Stimulated activated CD8-positive, alpha-beta memory T cell treated with anti-CD3 and anti-CD28 coated beads, Interleukin-7, amount 100 ng/mL, for 1 hour (primary cell): ENCODE measurements around the gene TIAM1.

Experiments
- DNase-seq, 2 donors: peaks; one replicate each; pipeline ENCODE4 v3.0.0-alpha.2; 2020; ENCODE audit warnings: low read depth in 2 of 2

TIAM1 gene

DNA sequence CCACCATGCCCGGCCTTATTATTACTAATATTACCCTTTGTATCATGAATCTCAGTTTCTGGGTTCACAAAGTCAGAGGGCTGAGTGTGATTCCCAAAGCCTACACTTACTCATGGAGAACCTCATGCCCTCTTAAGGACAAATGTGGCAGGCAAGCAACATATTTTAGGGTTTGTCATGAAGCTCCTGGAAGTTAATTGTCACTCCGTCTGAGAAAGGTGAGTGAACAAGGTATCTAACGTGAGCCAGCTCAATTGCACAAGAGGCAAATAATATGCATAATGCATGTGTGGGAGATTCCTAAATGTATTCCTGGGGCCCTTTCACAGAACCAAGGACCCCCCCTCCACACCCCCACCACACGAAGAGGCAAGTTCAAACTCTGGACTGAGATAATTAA, 10.1 kb upstream of the TIAM1 start:
- DNase-seq, result no peak

DNA sequence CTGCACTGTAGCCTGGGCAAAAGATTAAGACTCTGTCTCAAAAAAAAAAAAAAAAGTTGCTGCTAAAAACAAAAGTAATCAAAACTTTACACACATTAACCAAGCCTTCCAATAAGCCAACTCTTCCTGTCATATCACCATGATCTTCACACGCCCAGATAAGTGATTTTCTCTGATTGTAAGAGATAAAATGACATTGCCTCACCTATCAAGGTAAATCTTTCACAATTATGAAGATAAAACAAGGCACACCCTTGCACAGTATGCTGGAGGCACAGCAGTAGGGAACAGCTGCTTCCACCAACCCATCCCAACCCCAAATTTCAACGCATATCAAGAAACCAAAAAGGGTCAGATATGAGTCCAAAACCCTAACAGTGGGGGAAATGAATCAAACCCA, 8.8 kb upstream of the TIAM1 start:
- no peak for DNase-seq

DNA sequence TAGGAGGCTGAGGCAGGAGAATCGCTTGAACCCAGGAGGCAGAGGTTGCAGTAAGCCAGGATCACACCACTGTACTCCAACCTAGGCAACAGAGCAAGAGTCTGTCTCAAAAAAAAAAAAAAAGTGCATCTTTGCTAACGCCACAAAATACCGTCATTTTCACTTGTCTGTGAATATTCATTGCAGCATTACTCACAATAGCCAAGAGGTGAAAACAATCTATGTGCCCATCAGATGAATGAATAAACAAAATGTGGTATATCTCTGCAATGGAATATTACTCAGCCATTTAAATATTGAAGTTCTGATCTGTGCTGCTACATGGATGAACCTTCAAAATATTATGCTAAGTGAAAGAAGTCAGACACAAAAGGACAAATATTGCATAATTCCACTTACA, 7.9 kb upstream of the TIAM1 start:
- no peak for DNase-seq

DNA sequence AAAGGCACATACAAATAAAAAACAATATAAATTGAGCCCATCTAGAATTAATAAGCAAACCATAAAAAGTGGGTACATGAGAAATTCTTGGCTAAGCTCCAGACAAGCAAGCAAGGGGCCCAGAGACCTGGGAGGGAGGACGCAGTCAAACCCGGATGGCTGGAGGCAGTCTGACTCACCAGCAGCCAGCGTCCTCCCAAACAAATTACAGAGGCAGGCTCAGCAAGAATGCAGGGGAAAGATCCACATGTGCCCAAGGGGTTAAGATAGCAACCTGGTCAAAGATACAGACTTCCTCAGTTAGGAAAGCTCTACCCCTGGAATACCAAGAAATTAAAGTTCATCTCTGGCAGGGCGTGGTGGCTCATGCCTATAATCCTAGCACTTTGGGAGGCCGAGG, 7.4 kb upstream of the TIAM1 start:
- no peak for DNase-seq

DNA sequence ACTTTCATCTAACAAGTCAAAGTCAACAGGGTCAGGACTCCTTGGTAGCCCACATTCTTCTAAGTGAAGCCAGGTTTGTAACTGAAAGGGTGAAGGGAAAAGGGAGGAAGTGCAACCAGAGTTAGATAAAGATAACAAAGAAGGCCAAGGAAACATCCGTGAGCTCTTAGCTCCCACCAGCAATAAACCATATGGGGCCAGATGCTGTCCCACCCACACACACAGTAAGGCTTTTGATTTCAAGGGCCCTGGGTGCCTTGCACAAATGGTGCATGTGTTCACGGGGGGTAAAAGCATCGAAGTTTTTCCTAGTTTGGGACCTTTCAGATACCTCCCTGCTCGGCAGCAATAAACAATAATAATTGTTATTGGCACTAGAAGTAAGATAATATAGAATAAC, 5.1 kb upstream of the TIAM1 start:
- no peak for DNase-seq

DNA sequence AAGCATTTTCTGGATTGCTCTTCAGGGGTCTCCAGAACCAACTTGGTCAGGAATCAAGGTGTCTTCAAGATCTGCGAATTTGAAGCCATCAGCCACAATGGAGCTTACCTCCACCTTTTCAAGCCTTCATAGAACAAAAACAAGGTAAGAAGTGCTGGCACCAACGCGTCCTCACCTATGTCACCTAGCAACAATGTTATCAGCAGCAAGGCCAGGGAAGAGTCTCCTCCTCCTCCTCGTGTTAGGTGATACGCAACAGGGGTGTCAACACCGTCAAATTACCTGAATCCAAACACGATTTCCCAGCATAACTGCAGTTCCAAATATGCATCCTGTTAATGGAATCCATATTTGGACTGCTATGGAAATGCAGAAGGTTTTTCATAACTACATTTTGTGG, 4.1 kb upstream of the TIAM1 start:
- DNase-seq, result no peak

DNA sequence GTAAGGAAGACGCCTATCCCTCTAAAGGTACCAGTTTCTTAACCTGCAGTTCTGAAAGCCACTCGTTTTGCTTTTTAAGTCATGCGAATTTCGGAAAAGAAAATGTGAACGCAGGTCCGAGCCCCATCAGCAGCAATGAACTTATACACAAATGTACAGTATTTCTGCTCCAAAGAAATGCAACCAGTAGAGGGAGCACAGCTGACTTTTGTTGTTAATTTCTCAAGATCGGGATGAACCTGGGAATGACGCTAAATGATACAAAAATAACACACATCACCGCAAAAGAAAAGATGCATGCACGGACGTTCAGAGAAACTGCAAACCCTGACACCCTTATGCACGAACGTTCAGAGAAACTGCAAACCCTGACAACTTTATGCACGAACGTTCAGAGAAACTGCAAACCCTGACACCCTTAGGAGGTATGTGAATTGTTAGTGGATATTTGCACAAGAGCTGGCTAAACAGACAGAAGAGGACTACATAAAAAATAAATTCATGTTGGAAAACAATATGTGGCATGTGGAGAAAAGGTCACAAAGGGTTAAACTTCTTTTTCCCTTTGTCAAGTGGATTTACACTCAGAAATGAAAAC, 3.5 kb upstream of the TIAM1 start:
- no peak for DNase-seq

DNA sequence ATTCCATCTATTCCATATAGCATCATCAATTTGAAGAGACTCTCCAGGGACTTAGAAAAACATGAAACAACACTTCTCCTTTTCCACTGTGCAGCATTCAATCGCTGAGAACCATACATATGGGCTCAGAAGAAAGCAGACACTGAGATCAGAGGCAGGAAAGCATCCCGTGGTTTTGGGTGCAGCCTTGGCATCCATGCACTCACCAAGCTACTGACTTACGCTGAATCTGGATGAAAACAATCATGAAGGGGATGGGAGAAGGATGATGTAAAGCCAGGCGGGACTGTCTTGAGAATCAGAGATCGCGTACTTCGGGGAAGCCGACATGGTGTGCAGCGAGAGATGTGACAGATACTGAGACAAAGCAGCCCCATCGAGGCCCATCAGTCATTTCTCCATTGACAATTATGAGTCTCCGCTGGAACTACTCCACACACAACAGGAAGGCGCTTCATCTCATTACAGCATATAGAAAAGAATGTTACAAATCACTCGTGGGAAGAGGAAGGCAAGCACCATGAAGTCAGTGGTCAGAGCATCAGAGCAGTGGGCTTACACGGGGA, 2.3 kb upstream of the TIAM1 start:
- DNase-seq, result no peak

DNA sequence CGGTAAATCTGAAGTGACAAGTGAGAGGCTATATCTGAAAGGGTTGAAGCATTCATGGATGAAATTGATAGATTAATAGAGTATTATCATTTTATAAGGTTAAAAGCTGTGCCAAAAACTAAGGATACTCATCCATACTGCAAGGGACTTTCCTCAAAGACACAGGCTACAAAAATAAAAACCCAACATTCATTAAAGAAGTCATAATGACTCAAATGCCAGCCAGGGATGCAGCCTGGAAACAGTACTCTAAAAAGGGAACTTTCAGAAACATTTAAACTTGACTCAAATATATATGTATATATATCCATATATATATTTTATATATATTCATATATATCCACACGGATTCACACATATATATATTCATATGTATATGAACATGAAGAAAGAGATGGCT, 1.1 kb upstream of the TIAM1 start:
- no peak for DNase-seq

DNA sequence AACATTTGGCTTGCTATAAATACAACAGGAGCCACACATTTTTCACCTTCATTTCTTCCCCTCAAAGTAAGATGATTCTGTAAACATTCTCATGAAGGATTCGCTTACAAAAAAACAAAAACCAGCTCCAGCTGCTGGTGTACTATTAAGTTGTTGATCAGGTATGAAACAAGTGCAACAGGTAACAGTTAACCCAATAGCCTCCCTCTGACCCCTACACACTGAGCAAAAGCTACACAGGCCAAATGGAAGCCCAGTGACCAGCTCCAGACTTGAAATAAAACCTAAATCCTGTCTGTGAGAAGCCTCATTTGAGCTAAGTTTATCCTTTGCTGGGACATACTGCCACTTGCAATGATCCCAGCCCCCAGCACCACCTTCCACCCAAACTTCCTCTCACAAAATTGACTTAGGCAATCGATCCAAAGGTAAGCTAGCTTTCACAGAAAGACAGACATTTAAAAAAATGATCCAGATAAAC, 991 bp downstream of the TIAM1 start:
- no peak for DNase-seq

DNA sequence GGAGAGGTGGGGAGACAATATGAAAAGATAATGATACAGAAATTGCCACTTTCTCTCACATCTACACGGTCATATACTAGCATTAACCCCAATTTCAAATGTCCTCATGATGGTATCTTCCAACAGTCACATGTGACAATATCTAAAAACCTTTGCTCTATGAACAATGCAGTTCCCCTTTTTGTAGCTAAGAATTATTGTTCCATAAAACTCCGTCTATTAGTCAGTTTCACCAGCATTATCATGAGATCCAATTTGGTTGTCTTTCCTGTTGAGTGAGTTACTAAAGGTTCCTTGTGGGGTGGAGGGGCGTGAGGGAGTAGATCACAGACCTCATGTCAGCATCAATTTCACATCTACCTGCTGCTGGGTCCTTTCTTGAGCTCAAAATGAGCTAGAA, 1.7 kb downstream of the TIAM1 start:
- DNase-seq, result no peak

DNA sequence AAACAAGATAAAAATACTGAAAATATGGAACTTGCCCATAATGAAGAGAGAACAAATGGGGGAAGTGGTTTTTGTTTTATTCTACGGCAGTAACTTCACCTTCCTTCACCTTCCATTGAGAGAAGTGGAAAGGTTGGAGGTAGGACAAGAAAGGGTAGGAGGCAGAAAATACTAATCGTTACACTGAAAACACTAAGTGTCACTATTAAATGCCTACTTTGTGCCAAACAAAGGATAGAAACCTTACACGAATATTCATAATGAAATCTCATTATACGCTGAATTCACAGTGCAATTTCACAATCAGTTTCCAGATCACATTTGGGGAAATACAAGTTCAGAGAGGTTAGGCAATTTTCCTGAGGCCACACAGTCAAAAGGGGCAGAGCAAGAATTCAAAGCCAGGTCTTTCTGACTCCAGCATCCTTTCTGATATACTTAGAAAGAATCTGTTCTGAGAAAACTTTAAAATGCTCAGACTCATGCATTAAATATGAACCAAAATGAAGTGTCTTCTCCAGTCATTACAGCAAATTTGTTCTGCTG, 3.0 kb downstream of the TIAM1 start:
- no peak for DNase-seq

DNA sequence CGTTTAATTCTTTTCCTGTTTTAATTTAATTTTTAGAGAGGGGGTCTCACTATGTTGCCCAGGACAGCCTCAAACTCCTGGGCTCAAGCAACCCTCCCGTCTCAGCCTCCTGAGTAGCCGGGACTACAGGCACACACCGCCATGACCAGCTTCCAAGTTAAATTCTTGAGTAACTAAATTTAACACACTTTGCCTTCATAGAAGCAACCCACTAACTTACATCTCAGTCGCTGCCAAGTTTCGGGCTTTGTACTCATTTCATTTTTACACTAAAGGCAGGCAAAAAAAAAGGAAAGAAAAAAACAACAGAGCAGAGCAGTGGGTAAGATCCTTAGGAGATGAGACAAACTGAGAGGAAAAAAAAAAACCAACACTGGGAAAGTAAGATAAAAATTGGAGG, 3.5 kb downstream of the TIAM1 start:
- no peak for DNase-seq

DNA sequence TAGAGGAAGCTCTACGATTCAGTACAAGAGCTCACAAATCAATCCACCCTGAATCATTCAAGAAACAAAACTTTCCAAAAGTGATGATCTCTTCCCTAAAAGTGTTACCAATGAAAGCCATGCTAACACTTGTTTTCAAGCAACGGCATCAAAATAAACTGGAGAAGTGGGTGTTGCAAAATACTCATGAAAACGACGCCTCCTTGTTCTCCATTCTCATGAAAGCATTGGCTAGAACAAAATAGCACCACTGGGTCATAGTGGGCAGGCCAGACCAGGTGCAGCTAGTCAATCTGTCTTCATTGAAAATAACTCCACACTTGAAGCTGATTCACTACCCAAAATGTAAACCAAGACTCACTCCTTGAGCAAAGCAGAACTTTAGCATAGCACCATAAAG, 4.3 kb downstream of the TIAM1 start:
- DNase-seq, result no peak

DNA sequence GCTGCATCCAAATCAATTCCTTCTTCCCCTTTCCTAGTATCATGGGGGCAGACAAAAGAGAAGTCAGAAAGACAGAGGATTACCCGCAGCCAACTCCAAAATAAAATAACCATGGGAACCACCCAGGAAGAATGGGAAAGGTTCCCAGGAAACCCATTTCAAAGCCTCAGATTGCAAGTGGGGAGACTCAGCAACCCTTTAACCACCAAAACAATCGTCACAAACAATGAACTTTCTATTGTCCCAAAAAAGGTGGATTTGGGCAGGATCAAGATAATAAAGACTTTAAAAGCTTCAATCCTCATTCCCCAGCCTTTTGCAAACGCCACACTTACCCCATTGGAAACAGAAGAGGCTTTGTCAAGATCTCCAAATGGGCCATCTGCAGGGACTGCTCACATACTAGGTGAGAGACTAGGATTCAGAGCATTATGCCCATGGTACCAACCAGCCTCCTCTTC, 5.1 kb downstream of the TIAM1 start:
- no peak for DNase-seq

DNA sequence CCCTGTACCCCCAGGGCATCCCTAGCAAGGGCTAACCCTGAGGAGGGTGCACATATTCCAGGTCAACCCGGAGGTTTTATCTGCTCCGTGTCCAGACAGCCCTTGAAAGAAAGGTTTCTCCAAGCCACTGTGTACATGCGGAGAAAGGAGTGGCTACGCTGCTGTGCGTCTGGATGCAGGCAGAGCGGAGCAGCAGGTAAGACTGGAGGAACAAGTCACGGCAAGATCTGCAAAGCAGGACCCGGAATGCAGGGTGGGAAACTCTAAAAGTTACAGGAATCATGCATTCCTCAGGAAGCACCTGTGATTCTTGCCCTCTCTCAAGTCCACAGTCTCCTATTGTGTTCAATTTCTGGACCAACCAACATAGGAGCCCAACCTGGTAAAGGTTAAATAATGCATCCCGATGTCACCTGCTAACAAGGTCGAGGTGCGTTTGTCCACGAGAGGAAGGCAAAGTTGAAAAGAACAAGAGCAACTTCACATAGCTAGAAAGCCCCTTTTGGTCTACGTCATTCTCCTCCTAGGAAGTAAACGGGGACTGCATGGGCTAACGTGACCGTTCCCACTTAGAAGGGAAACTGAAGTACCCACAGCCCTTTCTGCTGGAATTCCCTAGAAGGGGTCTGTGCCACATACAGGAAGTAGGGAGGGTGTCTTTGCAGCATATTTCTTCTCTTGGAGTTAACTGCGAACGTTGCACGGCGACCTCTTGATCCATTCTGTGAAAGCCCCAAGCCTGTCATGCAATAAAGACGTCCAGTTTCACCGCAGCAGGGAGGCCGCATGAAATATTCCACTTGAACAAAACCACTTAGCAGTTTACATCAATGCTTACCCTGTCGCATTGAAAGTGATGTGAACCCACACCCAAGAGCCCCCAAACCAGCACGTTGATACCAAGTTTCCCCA, 5.8 kb downstream of the TIAM1 start:
- no peak for DNase-seq

DNA sequence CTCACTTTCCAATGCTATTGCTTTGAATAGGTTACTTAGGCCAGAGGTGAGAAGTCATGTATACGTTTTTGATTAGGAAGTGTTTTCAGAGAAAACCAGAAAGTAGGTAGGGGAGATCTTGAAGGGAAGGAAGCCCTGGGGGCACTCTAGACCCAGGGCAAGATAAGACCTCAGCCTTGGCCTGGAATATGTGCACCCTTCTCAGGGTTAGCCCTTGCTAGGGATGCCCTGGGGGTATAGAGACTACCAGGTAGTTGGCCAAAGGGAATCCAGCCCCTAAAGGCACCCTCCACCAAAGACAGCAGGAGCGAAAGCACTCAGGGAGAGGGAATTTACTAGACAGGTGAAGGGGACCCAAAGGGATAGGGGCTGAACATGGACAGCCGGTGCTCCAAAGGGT, 7.0 kb downstream of the TIAM1 start:
- DNase-seq, result no peak

DNA sequence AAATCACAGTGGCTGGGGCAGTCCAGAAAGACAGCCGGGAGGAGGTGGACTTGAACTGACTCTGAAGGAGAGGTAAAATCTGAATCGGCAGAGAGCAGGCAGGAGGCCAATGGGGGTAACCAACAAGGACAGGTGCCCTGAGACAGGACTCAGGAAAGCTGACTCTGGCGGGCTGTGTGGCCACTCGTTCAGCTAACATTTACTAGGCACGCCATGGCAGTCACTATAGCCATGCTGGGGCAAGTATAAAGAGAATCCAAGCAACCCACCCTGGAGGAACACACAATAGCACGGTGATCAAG, 7.4 kb downstream of the TIAM1 start:
- no peak for DNase-seq

DNA sequence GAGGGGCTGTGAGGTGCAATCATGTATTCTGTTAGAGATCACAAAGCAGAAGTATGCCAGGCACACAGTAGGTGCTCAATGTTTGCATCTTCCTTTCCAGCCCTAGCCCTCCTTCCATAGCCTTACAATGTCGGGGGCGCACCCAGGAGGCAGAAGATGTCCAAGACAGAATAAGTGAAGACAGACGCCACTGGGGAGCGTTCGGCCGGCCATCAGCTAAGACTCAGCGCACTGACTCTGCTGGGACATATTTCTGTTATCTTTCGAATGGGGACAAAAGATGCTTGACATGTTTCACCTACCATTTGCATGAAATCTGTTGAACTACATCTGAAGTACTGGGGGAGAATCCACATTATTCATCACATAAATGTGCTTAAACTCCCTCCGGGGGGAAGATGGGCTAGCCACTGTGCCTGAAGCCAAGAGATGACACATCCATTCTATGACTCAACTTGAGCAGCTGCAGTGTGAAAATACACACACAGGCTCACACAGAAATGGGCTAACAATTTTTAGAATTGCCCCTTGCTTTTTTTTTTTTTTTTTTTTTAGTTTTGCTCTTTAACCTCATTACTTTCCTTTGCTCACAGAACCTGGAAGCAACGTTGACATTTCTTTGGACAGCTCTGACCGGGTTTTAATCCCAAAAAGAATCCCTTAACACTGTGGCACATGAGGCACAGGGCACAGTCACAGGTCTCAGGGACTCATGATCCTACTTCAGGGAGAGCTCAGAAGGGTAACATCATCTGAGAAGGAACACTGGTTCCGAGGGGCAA, 7.9 kb downstream of the TIAM1 start:
- no peak for DNase-seq

DNA sequence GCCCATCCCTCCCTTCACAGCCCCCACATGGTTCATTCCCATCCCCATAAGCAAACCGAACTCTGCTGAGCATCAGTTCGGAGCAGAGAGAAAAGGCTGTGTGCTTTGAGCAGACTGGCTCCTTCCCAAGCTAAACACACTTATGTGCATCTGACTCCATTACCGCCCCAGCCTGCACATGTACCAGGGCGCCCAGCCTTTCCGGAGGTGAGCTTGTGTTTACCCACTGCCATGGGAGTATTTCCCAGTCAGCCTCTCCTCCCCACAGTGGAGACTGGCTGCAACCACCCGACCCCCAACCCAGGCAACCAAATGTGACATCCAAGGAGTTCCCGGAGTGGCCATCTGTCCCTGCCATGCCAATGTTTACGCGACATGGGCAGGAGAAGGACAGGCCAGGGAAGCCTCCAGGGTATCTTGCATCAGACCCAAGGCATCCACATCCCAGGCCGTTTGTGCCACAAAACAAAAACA, 9.4 kb downstream of the TIAM1 start:
- no peak for DNase-seq

DNA sequence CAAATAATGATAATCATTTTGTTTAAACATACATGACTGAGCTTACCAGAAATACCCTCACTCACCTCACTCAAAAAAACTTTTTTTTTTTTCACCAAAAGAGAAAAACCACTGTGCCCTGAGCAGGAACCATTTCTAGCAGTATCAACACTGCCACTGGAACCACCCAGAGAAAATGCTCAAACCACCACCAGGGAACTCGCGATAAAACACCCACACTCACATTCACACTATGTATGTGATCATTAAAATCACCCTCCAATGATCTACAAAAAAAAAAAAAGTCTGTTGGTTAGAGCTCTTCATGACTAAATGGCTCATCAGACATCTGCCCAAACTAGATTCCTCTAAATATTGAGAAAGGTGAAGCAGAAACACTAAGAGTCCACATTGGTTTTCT, 11.5 kb downstream of the TIAM1 start:
- DNase-seq, result no peak

DNA sequence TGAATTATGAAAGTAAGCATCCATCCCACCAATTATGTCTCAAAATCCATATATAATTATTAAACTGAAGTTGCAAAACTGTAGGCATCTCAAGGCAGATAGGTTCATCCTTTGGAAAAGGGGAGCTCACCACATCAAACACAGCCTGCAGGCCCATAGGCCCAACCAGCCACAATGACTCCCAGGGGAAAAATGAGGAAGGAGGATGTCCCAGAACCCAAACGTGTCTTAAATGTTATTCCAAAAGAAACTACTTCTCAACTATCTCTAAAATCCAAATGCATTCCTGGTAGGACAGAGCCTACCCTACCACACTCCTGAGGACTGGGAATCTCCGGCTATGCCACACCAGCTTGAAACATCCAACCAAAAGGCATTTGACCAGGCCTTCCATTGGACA, 12.8 kb downstream of the TIAM1 start:
- no peak for DNase-seq
